IMR-90 (cell line): ENCODE results near the gene SDK1.

ENCODE experiments used
- POLR2A ChIP-seq: IDR thresholded peaks from 2 replicates; pipeline ENCODE4 v1.6.1; 2012; ENCODE audit warnings: mild to moderate bottlenecking, low read depth, low read length
- RAD21 ChIP-seq: IDR thresholded peaks from 2 replicates; pipeline ENCODE4 v1.6.1; 2012; ENCODE audit warnings: low read length, improper control_type of control experiment
- RCOR1 ChIP-seq: IDR thresholded peaks from 2 replicates; pipeline ENCODE4 v1.6.1; 2012; ENCODE audit warnings: mild to moderate bottlenecking, low read length, improper control_type of control experiment; ENCODE audit not compliant: insufficient replicate concordance
- TF ChIP-seq, protein P1 (sequence below): conservative IDR thresholded peaks from 2 replicates; pipeline ENCODE4 v1.5.1; 2012; ENCODE audit warnings: mild to moderate bottlenecking, low read depth, low read length, improper control_type of control experiment

DNA sequence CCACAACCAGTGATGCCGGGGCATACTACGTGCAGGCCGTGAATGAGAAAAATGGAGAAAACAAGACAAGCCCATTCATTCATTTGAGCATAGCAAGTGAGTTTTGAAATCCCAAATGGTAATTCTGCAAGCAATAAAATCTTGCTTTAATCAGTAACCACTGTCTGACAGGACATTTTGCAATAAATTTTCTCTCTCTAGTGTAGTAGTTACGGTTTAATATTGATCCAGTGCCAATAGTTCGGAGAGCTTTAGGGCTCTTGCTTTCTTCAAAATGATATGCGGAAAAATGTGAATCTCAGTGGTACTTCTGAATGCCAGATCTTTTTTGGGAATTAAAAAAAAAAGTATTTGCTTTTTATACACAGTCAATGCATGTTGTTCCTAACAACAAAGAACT lies 520.4 kb downstream of the SDK1 start:
- TF ChIP-seq, protein P1, sequence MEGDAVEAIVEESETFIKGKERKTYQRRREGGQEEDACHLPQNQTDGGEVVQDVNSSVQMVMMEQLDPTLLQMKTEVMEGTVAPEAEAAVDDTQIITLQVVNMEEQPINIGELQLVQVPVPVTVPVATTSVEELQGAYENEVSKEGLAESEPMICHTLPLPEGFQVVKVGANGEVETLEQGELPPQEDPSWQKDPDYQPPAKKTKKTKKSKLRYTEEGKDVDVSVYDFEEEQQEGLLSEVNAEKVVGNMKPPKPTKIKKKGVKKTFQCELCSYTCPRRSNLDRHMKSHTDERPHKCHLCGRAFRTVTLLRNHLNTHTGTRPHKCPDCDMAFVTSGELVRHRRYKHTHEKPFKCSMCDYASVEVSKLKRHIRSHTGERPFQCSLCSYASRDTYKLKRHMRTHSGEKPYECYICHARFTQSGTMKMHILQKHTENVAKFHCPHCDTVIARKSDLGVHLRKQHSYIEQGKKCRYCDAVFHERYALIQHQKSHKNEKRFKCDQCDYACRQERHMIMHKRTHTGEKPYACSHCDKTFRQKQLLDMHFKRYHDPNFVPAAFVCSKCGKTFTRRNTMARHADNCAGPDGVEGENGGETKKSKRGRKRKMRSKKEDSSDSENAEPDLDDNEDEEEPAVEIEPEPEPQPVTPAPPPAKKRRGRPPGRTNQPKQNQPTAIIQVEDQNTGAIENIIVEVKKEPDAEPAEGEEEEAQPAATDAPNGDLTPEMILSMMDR: no peak
- TF ChIP-seq POLR2A: no peak
- no peak for TF ChIP-seq RCOR1
- no peak for TF ChIP-seq RAD21
